ENCODE results near the gene APLNR.

The APLNR gene

DNA sequence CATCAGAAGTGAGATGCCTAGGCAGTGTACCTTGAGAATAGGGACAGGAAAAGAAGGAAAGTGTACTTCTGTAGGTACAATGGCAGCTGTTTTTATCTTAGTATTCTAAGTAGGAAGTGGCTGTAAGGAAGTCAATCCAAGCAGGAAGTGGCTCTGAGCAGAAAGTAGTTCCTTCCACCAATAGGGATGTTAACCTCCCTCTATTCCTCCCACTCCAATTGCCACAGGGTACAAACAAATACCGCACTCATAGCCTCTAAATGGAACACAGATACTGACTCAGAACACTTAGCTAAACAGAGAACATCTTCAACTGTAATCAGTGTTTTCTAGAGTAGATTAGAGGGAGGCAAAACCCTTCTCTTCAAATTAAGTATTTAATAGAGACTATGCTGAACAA, 44.7 kb downstream of the APLNR start:
- Histone ChIP-seq H3K9ac (ENCODE audit: low read length) (no peak overlapping the region), H3K27ac (ENCODE audit: low read length) (no peak overlapping the region), H4K20me1 (ENCODE audit: insufficient read depth, low read length) (no peaks in the 10 kb centered on the region), H3K4me1 (ENCODE audit: low read length) (no peaks in the 10 kb centered on the region), H3K36me3 (replicated peaks; ENCODE audit: low read depth, low read length) (no peaks in the 10 kb centered on the region), H3K27me3 (ENCODE audit: low read depth, low read length) (peaks cover 38% of the 10 kb centered on the region; the same call in 1 of the 2 replicates), H2AFZ (ENCODE audit: low read depth, low read length) (no peak overlapping the region), H3K79me2 (ENCODE audit: low read length) (no peaks in the 10 kb centered on the region), H3K4me2 (ENCODE audit: low read length) (no peak overlapping the region), H3K4me3 (ENCODE audit: low read length) (no peak overlapping the region), H3K9me3 (ENCODE audit: insufficient read depth, low read length) (no peaks in the 10 kb centered on the region; the same call in 1 of the 2 replicates)
- TF ChIP-seq EZH2phosphoT487 (IDR thresholded peaks at IDR 0.05; ENCODE audit: low read depth) = no peak
- TF ChIP-seq, protein P1, sequence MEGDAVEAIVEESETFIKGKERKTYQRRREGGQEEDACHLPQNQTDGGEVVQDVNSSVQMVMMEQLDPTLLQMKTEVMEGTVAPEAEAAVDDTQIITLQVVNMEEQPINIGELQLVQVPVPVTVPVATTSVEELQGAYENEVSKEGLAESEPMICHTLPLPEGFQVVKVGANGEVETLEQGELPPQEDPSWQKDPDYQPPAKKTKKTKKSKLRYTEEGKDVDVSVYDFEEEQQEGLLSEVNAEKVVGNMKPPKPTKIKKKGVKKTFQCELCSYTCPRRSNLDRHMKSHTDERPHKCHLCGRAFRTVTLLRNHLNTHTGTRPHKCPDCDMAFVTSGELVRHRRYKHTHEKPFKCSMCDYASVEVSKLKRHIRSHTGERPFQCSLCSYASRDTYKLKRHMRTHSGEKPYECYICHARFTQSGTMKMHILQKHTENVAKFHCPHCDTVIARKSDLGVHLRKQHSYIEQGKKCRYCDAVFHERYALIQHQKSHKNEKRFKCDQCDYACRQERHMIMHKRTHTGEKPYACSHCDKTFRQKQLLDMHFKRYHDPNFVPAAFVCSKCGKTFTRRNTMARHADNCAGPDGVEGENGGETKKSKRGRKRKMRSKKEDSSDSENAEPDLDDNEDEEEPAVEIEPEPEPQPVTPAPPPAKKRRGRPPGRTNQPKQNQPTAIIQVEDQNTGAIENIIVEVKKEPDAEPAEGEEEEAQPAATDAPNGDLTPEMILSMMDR (IDR thresholded peaks at IDR 0.05; ENCODE audit: low read depth, low read length) = no peak

DNA sequence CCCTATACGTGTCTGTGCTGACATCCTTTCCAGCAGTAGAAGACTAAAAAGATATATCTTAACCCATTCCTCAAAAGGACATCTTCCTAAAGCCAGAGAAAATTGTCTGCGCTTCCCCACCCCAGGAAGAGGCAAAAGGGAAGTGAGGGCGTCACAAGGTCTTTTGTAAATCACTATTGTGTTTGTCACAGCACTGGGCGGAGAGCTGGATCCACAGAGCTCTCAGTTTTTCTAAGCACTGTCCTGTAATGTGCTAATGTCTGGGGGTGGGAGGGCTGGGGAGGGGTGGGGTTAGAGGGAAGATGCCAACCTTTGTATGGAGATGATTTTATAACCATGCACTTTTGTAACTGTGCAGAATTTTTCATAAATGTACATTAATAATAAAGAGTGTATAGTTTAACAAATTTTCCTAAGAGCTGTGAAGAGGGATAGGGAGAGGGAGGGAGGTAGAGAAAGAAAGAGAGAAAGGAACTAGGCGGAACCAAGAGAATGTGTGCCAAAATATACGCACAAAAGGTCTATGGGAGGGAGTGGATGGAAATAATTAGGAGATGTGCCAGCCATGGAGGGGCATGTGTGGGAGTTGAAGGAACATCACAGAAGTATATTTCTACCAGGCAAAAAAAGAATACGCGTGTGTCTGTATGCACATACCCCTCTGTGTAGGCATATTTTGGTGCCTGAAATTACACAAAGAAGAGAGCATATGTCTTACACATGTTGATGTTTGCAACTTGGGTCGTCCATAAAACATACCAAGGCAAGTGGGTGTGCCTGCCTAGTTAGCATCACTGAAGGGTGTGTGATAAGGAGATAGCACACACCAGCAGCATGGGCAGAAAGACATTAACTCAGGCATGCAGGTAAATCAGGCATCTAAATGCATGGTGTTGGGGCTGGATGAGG, 45.5 kb downstream of the APLNR start:
- H3K79me2 ChIP-seq (ENCODE audit: low read length) = no peaks in the 10 kb centered on the region
- TF ChIP-seq, protein P1 (IDR thresholded peaks at IDR 0.05; ENCODE audit: low read depth, low read length) = no peak
- no peak for TF ChIP-seq EZH2phosphoT487 (IDR thresholded peaks at IDR 0.05; ENCODE audit: low read depth)
- no peak overlapping the region for H2AFZ ChIP-seq (ENCODE audit: low read depth, low read length)

DNA sequence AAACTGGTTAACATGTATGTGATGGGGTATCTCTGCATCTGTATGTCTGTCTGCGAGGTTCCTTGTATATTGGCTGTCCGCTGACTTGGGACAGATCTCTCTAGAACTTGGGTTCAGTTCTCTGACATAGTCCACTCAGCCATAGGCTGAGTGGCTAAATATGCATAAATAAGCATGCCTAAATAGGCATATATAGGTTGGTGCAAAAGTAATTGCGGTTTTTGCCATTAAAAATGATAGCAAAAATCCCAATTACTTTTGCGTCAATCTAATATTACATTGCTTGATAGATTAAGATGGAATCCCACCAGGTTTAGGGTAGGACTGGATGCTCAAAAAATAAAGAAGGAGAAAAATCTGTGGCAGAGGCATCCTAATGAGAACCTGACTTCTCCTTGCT, 46.5 kb downstream of the APLNR start:
- no peak for TF ChIP-seq EZH2phosphoT487 (IDR thresholded peaks at IDR 0.05; ENCODE audit: low read depth)
- TF ChIP-seq, protein P1 (IDR thresholded peaks at IDR 0.05; ENCODE audit: low read depth, low read length) = no peak
- Histone ChIP-seq H2AFZ (ENCODE audit: low read depth, low read length) (no peak overlapping the region), H3K79me2 (ENCODE audit: low read length) (no peaks in the 10 kb centered on the region), H3K4me3 (ENCODE audit: low read length) (no peak overlapping the region), H3K36me3 (replicated peaks; ENCODE audit: low read depth, low read length) (no peaks in the 10 kb centered on the region), H3K4me2 (ENCODE audit: low read length) (no peak overlapping the region), H3K4me1 (ENCODE audit: low read length) (no peaks in the 10 kb centered on the region), H3K9me3 (ENCODE audit: insufficient read depth, low read length) (no peaks in the 10 kb centered on the region; the same call in 1 of the 2 replicates), H3K27me3 (ENCODE audit: low read depth, low read length) (peaks cover 34% of the 10 kb centered on the region; the same call in 1 of the 2 replicates), H4K20me1 (ENCODE audit: insufficient read depth, low read length) (no peaks in the 10 kb centered on the region), H3K27ac (ENCODE audit: low read length) (no peak overlapping the region), H3K9ac (ENCODE audit: low read length) (no peak overlapping the region)

More for the DNA sequence above, 45.5 kb downstream of the APLNR start:
- Histone ChIP-seq H3K9ac (ENCODE audit: low read length) (no peak overlapping the region), H3K4me3 (ENCODE audit: low read length) (no peak overlapping the region), H3K4me2 (ENCODE audit: low read length) (no peak overlapping the region), H3K27me3 (ENCODE audit: low read depth, low read length) (peaks cover 34% of the 10 kb centered on the region; the same call in 1 of the 2 replicates), H3K36me3 (replicated peaks; ENCODE audit: low read depth, low read length) (no peaks in the 10 kb centered on the region), H4K20me1 (ENCODE audit: insufficient read depth, low read length) (no peaks in the 10 kb centered on the region), H3K4me1 (ENCODE audit: low read length) (no peaks in the 10 kb centered on the region), H3K27ac (ENCODE audit: low read length) (no peak overlapping the region), H3K9me3 (ENCODE audit: insufficient read depth, low read length) (no peaks in the 10 kb centered on the region; the same call in 1 of the 2 replicates)

All from OCI-LY3 (cell line).